GM12865 (cell line): ENCODE measurements around the gene ATP6AP1.
A peak's percentile ranks its signal among the peaks of the same experiment; 100 is the strongest.

Experiments used
- DNase-seq: peaks from one replicate; pipeline ENCODE4 v3.0.0; 2010; ENCODE audit warnings: low read depth
- H3K4me3 ChIP-seq: 2 replicates; pipeline ENCODE4 v1.5.1; 2011; ENCODE audit warnings: mild to moderate bottlenecking, low read depth, low read length, control low read depth
- CTCF ChIP-seq: IDR thresholded peaks from 2 replicates; pipeline ENCODE4 v1.5.1; 2011; ENCODE audit warnings: low read length, control low read depth, low read depth, inconsistent platforms; ENCODE audit not compliant: insufficient read depth; ENCODE audit errors: missing control alignments

Gene ATP6AP1

GRCh38 chrX:154458116-154458953 lies 29.9 kb downstream of the ATP6AP1 start, which contains the start of gene PLXNA3:
Gene PLXNA3, plus strand, starts transcription at chrX:154458281. Its CDS starts 1,903 bp downstream, at chrX:154460184.
- peak within 1 kb of the TSS; percentile 71 for H3K4me3 ChIP-seq
- DNase-seq, result peak; percentile 68
- no peak for TF ChIP-seq CTCF

- DNase-seq, result no peak
- H3K4me3 ChIP-seq, result peak overlapping the region; percentile 71
- TF ChIP-seq CTCF, result no peak
Observed at GRCh38 chrX:154458954-154459778, 30.7 kb downstream of the ATP6AP1 start.

GRCh38 chrX:154459832-154460231 lies 31.4 kb downstream of the ATP6AP1 start:
- no peak for DNase-seq
- H3K4me3 ChIP-seq, result no peak overlapping the region
- TF ChIP-seq CTCF, result no peak

- DNase-seq, result no peak
- no peak for TF ChIP-seq CTCF
- H3K4me3 ChIP-seq, result no peak overlapping the region
Observed at GRCh38 chrX:154460326-154460725, 31.8 kb downstream of the ATP6AP1 start.

GRCh38 chrX:154462396-154462795 lies 33.9 kb downstream of the ATP6AP1 start:
- no peak overlapping the region for H3K4me3 ChIP-seq
- no peak for DNase-seq
- no peak for TF ChIP-seq CTCF

- TF ChIP-seq CTCF, result no peak
- no peak overlapping the region for H3K4me3 ChIP-seq
- no peak for DNase-seq
Observed at GRCh38 chrX:154463611-154464220, 35.2 kb downstream of the ATP6AP1 start.
